Prostate gland (tissue), 2 donors: ENCODE data around the gene ZNRF3.
"Not testable (repeated sequence)": the region's sequence is repeated elsewhere in the genome, so short reads cannot be mapped to it uniquely, and the experiment has no call there.

Experiments used
- CTCF ChIP-seq, 4 experiments: fragments of 200-600 bp in 2 of 4; fragments of 450-650 bp in 2 of 4; sonication (generic) in 2 of 4; IDR thresholded peaks; 1 replicate in 3 of 4; 2 replicates in 1 of 4; pipeline ENCODE4 v1.5.1; 2016 to 2019; ENCODE audit warnings: antibody characterized with exemption in 4 of 4, mild to moderate bottlenecking in 2 of 4, moderate library complexity in 2 of 4
- POLR2A ChIP-seq: fragments of 450-650 bp; IDR thresholded peaks from one replicate; pipeline ENCODE4 v1.6.1; 2016; ENCODE audit warnings: antibody characterized with exemption, mild to moderate bottlenecking

- TF ChIP-seq CTCF (IDR thresholded peaks at IDR 0.05); POLR2A: not testable (repeated sequence)
Observed at GRCh38 chr22:28948860-28949551, 65.6 kb downstream of the ZNRF3 start.
